Right cardiac atrium (tissue), 5 donors: ENCODE results near the gene GPAT3. TPM values are rescaled to one million over a fixed set of nuclear protein-coding genes. Genes with fewer than 3 reads are reported as not detected.
"Not testable (repeated sequence)": the region's sequence is repeated elsewhere in the genome, so short reads cannot be mapped to it uniquely, and the experiment has no call there.

Experiments used
- ATAC-seq, 2 donors: fragments of 200-7000 bp; cut with Tn5 transposase; one replicate each; pipeline versions ENCODE4 v1.8.0 to v1.9.1; 2020; ENCODE audit warnings: moderate library complexity in 2 of 2, mild to moderate bottlenecking in 1 of 2
- DNase-seq, 3 donors: peaks; one replicate each; pipeline ENCODE4 v3.0.0-alpha.2; 2020
- H3K27ac ChIP-seq: one replicate; pipeline ENCODE4 v1.5.1; 2013; ENCODE audit warnings: mild to moderate bottlenecking, low read length, control low read depth, moderate library complexity
- H3K27me3 ChIP-seq: one replicate; pipeline ENCODE4 v1.6.1; 2013; ENCODE audit not compliant: control insufficient read depth, insufficient read depth
- H3K4me1 ChIP-seq: one replicate; pipeline ENCODE4 v1.6.1; 2013; ENCODE audit warnings: low read length; ENCODE audit not compliant: control insufficient read depth, insufficient read depth
- H3K4me3 ChIP-seq: one replicate; pipeline ENCODE4 v1.5.1; 2013; ENCODE audit warnings: low read length, control low read depth
- H3K9me3 ChIP-seq: one replicate; pipeline ENCODE4 v1.6.1; 2013; ENCODE audit warnings: low read length; ENCODE audit not compliant: control insufficient read depth
- WGBS: extraction: QIAGEN DNeasy Blood & Tissue Kit; methylation state at CpG from one replicate; pipeline ENCODE4 v1.1.7; 2013; 5-methylcytosine and 5-hydroxymethylcytosine counted together
- intact Hi-C, 4 donors: fragments of 100-400 bp; cut with DNase I; formaldehyde crosslinking; loops; one replicate each; pipeline versions ENCODE4 v1.11.0 to v1.14.0; 2022 to 2023
- polyA plus RNA-seq: library from polyadenylated mRNA; stranded (reverse); fragments of 200-250 nt; gene quantifications from one replicate; pipeline ENCODE4 v1.2.3, GENCODE V29; 2013
- total RNA-seq, 4 donors: library from RNA; stranded (reverse); fragmentation: NEBNext Ultra II Directional; extraction: Animal tissue kit (Norgen Biotek cat#: 25700); gene quantifications; one replicate each; pipeline ENCODE4 v1.2.1, GENCODE V29; 2021
- donor health status: healthy with polysubstance abuse.
- donor health status: DM: no; HTN: yes; CAD: no.
- donor health status: DM: no; HTN: no; CAD: no.
- donor health status: DM: no; HTN: yes; CAD: no; lungs with severe emphysema.
- donor health status: DM: yes; HTN: yes; CAD: no.

The GPAT3 gene
- total and polyA plus RNA-seq, 5 donors = 19.9 to 33.5 (median 31.5) TPM

- Histone ChIP-seq H3K27me3 (no peaks in the 10 kb centered on the region), H3K4me3 (no peak overlapping the region), H3K4me1 (no peaks in the 10 kb centered on the region), H3K9me3 (peaks cover 6% of the 10 kb centered on the region), H3K27ac (no peak overlapping the region)
- DNase-seq (peak in 1 of 3 donors; percentile 53), ATAC-seq (peak; percentile 84 to 90)
- WGBS = 19% methylated on average over 4 of the region's 4 CpGs
- intact Hi-C loops = no loop called here
Observed at GRCh38 chr4:83618431-83618830, 82.5 kb downstream of the GPAT3 start.

DNA sequence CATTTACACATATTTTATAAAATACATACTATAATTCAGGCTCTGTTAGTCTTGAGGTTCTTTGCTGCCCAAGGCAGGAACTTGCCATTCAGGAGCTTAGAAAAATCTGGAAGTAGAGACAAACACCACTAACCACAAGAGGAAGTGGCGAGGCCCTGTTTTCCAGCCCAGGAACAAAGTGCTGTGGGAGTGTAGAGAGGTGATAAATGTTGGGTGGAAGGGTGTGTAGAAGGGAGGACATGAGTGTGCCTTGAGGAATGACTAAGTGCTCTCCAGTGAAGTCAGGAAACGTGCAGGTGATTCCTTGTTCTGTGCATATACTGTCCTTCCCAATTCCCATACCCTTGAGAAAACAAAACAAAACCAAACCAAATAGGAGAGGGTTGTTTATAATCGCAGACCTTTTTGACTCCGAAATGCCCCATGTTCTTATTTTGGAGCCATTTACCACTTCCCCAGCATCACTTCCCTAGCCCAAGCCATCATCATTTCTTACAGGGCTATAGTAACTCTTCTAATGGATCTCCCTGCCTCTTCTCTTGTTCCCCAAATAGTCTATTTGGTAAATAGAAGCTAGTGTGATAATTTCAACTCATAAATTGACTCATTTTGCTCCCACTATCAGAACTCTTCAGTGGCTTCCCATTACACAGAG lies 83.2 kb downstream of the GPAT3 start:
- WGBS = 65% methylated on average over 4 of the region's 4 CpGs

GRCh38 chr4:83622127-83622526 lies 86.2 kb downstream of the GPAT3 start:
- H3K27me3 ChIP-seq, H3K9me3 ChIP-seq, DNase-seq, H3K4me1 ChIP-seq, ATAC-seq, H3K27ac ChIP-seq, H3K4me3 ChIP-seq, intact Hi-C loops: not testable (repeated sequence)
- 92% methylated on average over 1 of the region's 1 CpG for WGBS

More for the DNA sequence above, 83.2 kb downstream of the GPAT3 start:
- no peak for DNase-seq
- peak; percentile 34 to 58 for ATAC-seq
- H3K4me1 ChIP-seq = no peaks in the 10 kb centered on the region
- H3K27ac ChIP-seq = peak overlapping the region; percentile 91
- intact Hi-C loops = no loop called here
- H3K4me3 ChIP-seq = no peak overlapping the region
- peaks cover 5% of the 10 kb centered on the region for H3K9me3 ChIP-seq
- no peaks in the 10 kb centered on the region for H3K27me3 ChIP-seq

GRCh38 chr4:83625821-83626220 lies 89.9 kb downstream of the GPAT3 start:
- no peaks in the 10 kb centered on the region for H3K4me1 ChIP-seq
- peaks cover 5% of the 10 kb centered on the region for H3K9me3 ChIP-seq
- peak overlapping the region; percentile 86 for H3K27ac ChIP-seq
- peak in 1 of 2 donors; percentile 51 for ATAC-seq
- H3K27me3 ChIP-seq = no peaks in the 10 kb centered on the region
- WGBS = 57% methylated on average over 1 of the region's 1 CpG
- no peak for DNase-seq
- intact Hi-C loops = no loop called here
- no peak overlapping the region for H3K4me3 ChIP-seq

GRCh38 chr4:83626245-83626836 lies 90.4 kb downstream of the GPAT3 start:
- no peak for DNase-seq
- intact Hi-C loops = no loop called here
- no peaks in the 10 kb centered on the region for H3K4me1 ChIP-seq
- H3K4me3 ChIP-seq = no peak overlapping the region
- peaks cover 5% of the 10 kb centered on the region for H3K9me3 ChIP-seq
- 44% methylated on average over 11 of the region's 11 CpGs for WGBS
- ATAC-seq = peak; percentile 63 to 78
- peak overlapping the region; percentile 86 for H3K27ac ChIP-seq
- H3K27me3 ChIP-seq = no peaks in the 10 kb centered on the region

- peak; percentile 79 to 94 for ATAC-seq
Observed at GRCh38 chr4:83629945-83630721, 94.2 kb downstream of the GPAT3 start.

GRCh38 chr4:83631066-83631465 lies 95.2 kb downstream of the GPAT3 start:
- H3K4me1 ChIP-seq = no peaks in the 10 kb centered on the region

More at GRCh38 chr4:83629945-83630721, 94.2 kb downstream of the GPAT3 start:
- intact Hi-C loops = no loop called here
- WGBS = 49% methylated on average over 6 of the region's 6 CpGs
- Histone ChIP-seq H3K27ac (peak overlapping the region; percentile 42), H3K4me1 (no peaks in the 10 kb centered on the region), H3K4me3 (no peak overlapping the region), H3K27me3 (no peaks in the 10 kb centered on the region), H3K9me3 (no peaks in the 10 kb centered on the region)
- peak in 2 of 3 donors; percentile 28 to 60 for DNase-seq

GRCh38 chr4:83636930-83637329 lies 101.0 kb downstream of the GPAT3 start:
- ATAC-seq = no peak
- Histone ChIP-seq H3K9me3 (no peaks in the 10 kb centered on the region), H3K27me3 (no peaks in the 10 kb centered on the region), H3K4me1 (no peaks in the 10 kb centered on the region), H3K4me3 (no peak overlapping the region), H3K27ac (no peak overlapping the region)
- WGBS = 89% methylated on average over 8 of the region's 8 CpGs
- intact Hi-C loops = loop anchor here in 1 of 4 donors (5.0 kb wide), 1 partner anchor 130 kb away; no protein-coding TSS in a partner anchor
- no peak for DNase-seq

More at GRCh38 chr4:83631066-83631465, 95.2 kb downstream of the GPAT3 start:
- ATAC-seq = no peak
- H3K4me3 ChIP-seq = no peak overlapping the region
- WGBS = 52% methylated on average over 2 of the region's 2 CpGs
- intact Hi-C loops = no loop called here
- H3K27ac ChIP-seq = no peak overlapping the region
- DNase-seq = no peak
- no peaks in the 10 kb centered on the region for H3K9me3 ChIP-seq
- no peaks in the 10 kb centered on the region for H3K27me3 ChIP-seq

GRCh38 chr4:83639849-83640493 lies 104.1 kb downstream of the GPAT3 start:
- ATAC-seq (peak; percentile 77 to 83), DNase-seq (no peak)
- Histone ChIP-seq H3K4me1 (no peaks in the 10 kb centered on the region), H3K27me3 (no peaks in the 10 kb centered on the region), H3K27ac (no peak overlapping the region), H3K9me3 (no peaks in the 10 kb centered on the region), H3K4me3 (no peak overlapping the region)
- WGBS = 20% methylated on average over 5 of the region's 5 CpGs
- intact Hi-C loops = loop anchor here (2.0 to 10.0 kb wide), 4 partner anchors 128 to 865 kb away; no protein-coding TSS in a partner anchor

- no peak overlapping the region for H3K27ac ChIP-seq
- no peak overlapping the region for H3K4me3 ChIP-seq
- intact Hi-C loops = loop anchor here (5.0 to 10.0 kb wide), 3 partner anchors 131 to 862 kb away; no protein-coding TSS in a partner anchor
- no peaks in the 10 kb centered on the region for H3K27me3 ChIP-seq
- DNase-seq = no peak
- H3K4me1 ChIP-seq = no peaks in the 10 kb centered on the region
- 78% methylated on average over 4 of the region's 4 CpGs for WGBS
- no peaks in the 10 kb centered on the region for H3K9me3 ChIP-seq
- ATAC-seq = no peak
Observed at GRCh38 chr4:83643036-83643435, 107.1 kb downstream of the GPAT3 start.
